H9 (cell line): ENCODE measurements around the gene MT1X. TPM values are rescaled to one million over a fixed set of nuclear protein-coding genes. Genes with fewer than 3 reads are reported as not detected.
A peak's percentile ranks its signal among the peaks of the same experiment; 100 is the strongest.

ENCODE experiments used
- DNase-seq: peaks from one replicate; pipeline ENCODE4 v3.0.0-alpha.2; 2017
- H2AFZ ChIP-seq: one replicate; pipeline ENCODE4 v1.6.1; 2013; ENCODE audit warnings: mild to moderate bottlenecking, low read length, control low read depth, moderate library complexity
- H2AK5ac ChIP-seq: 2 replicates; pipeline ENCODE4 v1.6.1; 2013; ENCODE audit warnings: low read length, control low read depth, mixed read lengths; ENCODE audit not compliant: insufficient read length
- H2BK120ac ChIP-seq: one replicate; pipeline ENCODE4 v1.6.1; 2013; ENCODE audit warnings: low read depth, mild to moderate bottlenecking, low read length, control low read depth, inconsistent platforms; ENCODE audit not compliant: poor library complexity, severe bottlenecking
- H2BK12ac ChIP-seq: 2 replicates; pipeline ENCODE4 v1.6.1; 2013; ENCODE audit warnings: low read length, control low read depth, mixed read lengths, low read depth; ENCODE audit not compliant: insufficient read length
- H2BK15ac ChIP-seq: 2 replicates; pipeline ENCODE4 v1.6.1; 2013; ENCODE audit warnings: low read depth, low read length, control low read depth
- H2BK20ac ChIP-seq: one replicate; pipeline ENCODE4 v1.6.1; 2013; ENCODE audit warnings: low read depth, mild to moderate bottlenecking, low read length, control low read depth, inconsistent platforms; ENCODE audit not compliant: poor library complexity, severe bottlenecking
- H2BK5ac ChIP-seq: 2 replicates; pipeline ENCODE4 v1.6.1; 2013; ENCODE audit warnings: low read length, control low read depth, mixed read lengths; ENCODE audit not compliant: insufficient read length
- H3K14ac ChIP-seq: 2 replicates; pipeline ENCODE4 v1.6.1; 2013; ENCODE audit warnings: low read length, control low read depth; ENCODE audit not compliant: insufficient read depth
- H3K18ac ChIP-seq: 2 replicates; pipeline ENCODE4 v1.6.1; 2013; ENCODE audit warnings: low read depth, mild to moderate bottlenecking, mixed read lengths, low read length, control low read depth; ENCODE audit not compliant: insufficient read length
- H3K23ac ChIP-seq: 2 replicates; pipeline ENCODE4 v1.6.1; 2013; ENCODE audit warnings: low read length, control low read depth, mixed read lengths, low read depth; ENCODE audit not compliant: insufficient read length
- H3K23me2 ChIP-seq: 2 replicates; pipeline ENCODE4 v1.6.1; 2013; ENCODE audit warnings: low read depth, mild to moderate bottlenecking, mixed read lengths, low read length, control low read depth; ENCODE audit not compliant: insufficient read length, poor library complexity, severe bottlenecking
- H3K27ac ChIP-seq: 2 replicates; pipeline ENCODE4 v1.5.1; 2013; ENCODE audit warnings: low read length, control low read depth, mixed read lengths, low read depth; ENCODE audit not compliant: insufficient read length
- H3K27me3 ChIP-seq: 2 replicates; pipeline ENCODE4 v1.6.1; 2013; ENCODE audit warnings: low read length, control low read depth, inconsistent platforms; ENCODE audit not compliant: insufficient read depth
- H3K4ac ChIP-seq: 2 replicates; pipeline ENCODE4 v1.6.1; 2013; ENCODE audit warnings: low read depth, mild to moderate bottlenecking, control low read depth, inconsistent platforms, low read length, moderate library complexity
- H3K4me1 ChIP-seq: 2 replicates; pipeline ENCODE4 v1.6.1; 2013; ENCODE audit warnings: low read length, control low read depth, inconsistent platforms; ENCODE audit not compliant: insufficient read depth
- H3K4me2 ChIP-seq: 2 replicates; pipeline ENCODE4 v1.6.1; 2013; ENCODE audit warnings: low read length, control low read depth, mixed read lengths; ENCODE audit not compliant: insufficient read length, insufficient read depth
- H3K56ac ChIP-seq: 2 replicates; pipeline ENCODE4 v1.6.1; 2013; ENCODE audit warnings: low read depth, mild to moderate bottlenecking, mixed read lengths, low read length, control low read depth; ENCODE audit not compliant: insufficient read length
- H3K79me1 ChIP-seq: 2 replicates; pipeline ENCODE4 v1.6.1; 2013; ENCODE audit warnings: low read depth, mild to moderate bottlenecking, moderate library complexity, low read length, control low read depth, inconsistent platforms; ENCODE audit not compliant: insufficient read depth, poor library complexity, severe bottlenecking
- H3K79me2 ChIP-seq: 2 replicates; pipeline ENCODE4 v1.6.1; 2013; ENCODE audit warnings: low read length, control low read depth, inconsistent platforms; ENCODE audit not compliant: insufficient read depth
- H3K9ac ChIP-seq: 2 replicates; pipeline ENCODE4 v1.6.1; 2013; ENCODE audit warnings: low read length, control low read depth, mixed read lengths; ENCODE audit not compliant: insufficient read length; ENCODE audit errors: extremely low read depth
- H3K9me3 ChIP-seq: one replicate; pipeline ENCODE4 v1.6.1; 2013; ENCODE audit warnings: low read depth, low read length, inconsistent platforms; ENCODE audit not compliant: control insufficient read depth
- H3T11ph ChIP-seq: one replicate; pipeline ENCODE4 v1.6.1; 2013; ENCODE audit warnings: mild to moderate bottlenecking, low read length, control low read depth, inconsistent platforms
- H4K20me1 ChIP-seq: one replicate; pipeline ENCODE4 v1.6.1; 2013; ENCODE audit not compliant: control insufficient read depth, insufficient read length, insufficient read depth
- H4K5ac ChIP-seq: 2 replicates; pipeline ENCODE4 v1.6.1; 2013; ENCODE audit warnings: low read depth, mild to moderate bottlenecking, mixed read lengths, low read length, control low read depth; ENCODE audit not compliant: insufficient read length
- H4K8ac ChIP-seq: replicated peaks from 2 replicates; pipeline ENCODE4 v1.6.1; 2013; ENCODE audit warnings: low read length, control low read depth, mixed read lengths, low read depth; ENCODE audit not compliant: insufficient read length
- H4K91ac ChIP-seq: 2 replicates; pipeline ENCODE4 v1.6.1; 2013; ENCODE audit warnings: low read depth, mild to moderate bottlenecking, moderate library complexity, mixed read lengths, low read length, control low read depth; ENCODE audit not compliant: insufficient read length
- H3K27ac Mint-ChIP-seq, 3 experiments: 2 replicates in 2 of 3; 3 replicates in 1 of 3; pipeline ENCODE4 v1.8.0; 2020 to 2021; ENCODE audit warnings: mixed read lengths in 3 of 3, mild to moderate bottlenecking in 1 of 3, moderate library complexity in 1 of 3
- H3K27me3 Mint-ChIP-seq: 2 replicates; pipeline ENCODE4 v1.8.0; 2021; ENCODE audit warnings: low read depth, mild to moderate bottlenecking, moderate library complexity, mixed read lengths
- H3K36me3 Mint-ChIP-seq, 3 experiments: 2 replicates in 2 of 3; 3 replicates in 1 of 3; pipeline ENCODE4 v1.8.0; 2020 to 2021; ENCODE audit warnings: low read depth in 3 of 3, mixed read lengths in 3 of 3; ENCODE audit not compliant: insufficient read depth in 1 of 3
- H3K4me1 Mint-ChIP-seq, 2 experiments: 2 replicates each; pipeline ENCODE4 v1.8.0; 2020; ENCODE audit warnings: mixed read lengths in 2 of 2
- H3K4me3 Mint-ChIP-seq, 2 experiments: 2 replicates in 1 of 2; 3 replicates in 1 of 2; pipeline ENCODE4 v1.8.0; 2020 to 2021; ENCODE audit warnings: mild to moderate bottlenecking in 2 of 2, mixed read lengths in 2 of 2, moderate library complexity in 1 of 2
- H3K9me3 Mint-ChIP-seq, 2 experiments: 2 replicates in 1 of 2; 3 replicates in 1 of 2; pipeline ENCODE4 v1.8.0; 2020; ENCODE audit warnings: mild to moderate bottlenecking in 2 of 2, mixed read lengths in 2 of 2, moderate library complexity in 1 of 2
- CTCF ChIP-seq: fragments of 200-600 bp; sonication (generic); conservative IDR thresholded peaks from 3 replicates; pipeline ENCODE4 v1.8.0; 2021; ENCODE audit warnings: antibody characterized with exemption, mild to moderate bottlenecking
- WGBS: extraction: QIAGEN DNeasy Blood & Tissue Kit; methylation state at CpG from one replicate; pipeline ENCODE4 v1.1.7; 2013; ENCODE audit warnings: missing lambda C conversion rate, low lambda C conversion rate, mixed read lengths; ENCODE audit not compliant: insufficient read length; ENCODE audit errors: extremely low coverage; 5-methylcytosine and 5-hydroxymethylcytosine counted together
- total RNA-seq: library from RNA; stranded (reverse); gene quantifications from 2 replicates; pipeline ENCODE4 v1.2.1, GENCODE V29; 2021

The MT1X gene
- total RNA-seq, 1 experiment from 2014 or later = 32.1 TPM

GRCh38 chr16:56634715-56635440 is 47.4 kb upstream of the MT1X start:
- H2AK5ac ChIP-seq = no peak overlapping the region
- H3K4me1 ChIP-seq = no peaks in the 10 kb centered on the region
- peaks cover 99% of the 10 kb centered on the region for H3K27me3 ChIP-seq
- H2BK5ac ChIP-seq = no peak overlapping the region
- H2BK12ac ChIP-seq = no peak overlapping the region
- H3K9ac ChIP-seq = no peak overlapping the region
- H2BK20ac ChIP-seq = no peak overlapping the region
- H4K91ac ChIP-seq = no peak overlapping the region
- H3K9me3 Mint-ChIP-seq = peaks cover 0 to 12% of the 10 kb centered on the region in 2 experiments; a peak in 2 of 5 replicates
- no peak overlapping the region for H3K4ac ChIP-seq
- no peak overlapping the region for H2BK120ac ChIP-seq
- peaks cover 18 to 36% of the 10 kb centered on the region in 2 experiments for H3K4me1 Mint-ChIP-seq
- H3K27ac ChIP-seq = no peak overlapping the region
- peaks cover 100% of the 10 kb centered on the region for H3K27me3 Mint-ChIP-seq
- peak overlapping the region; percentile 43 to 81 for H3K4me3 Mint-ChIP-seq
- H3K14ac ChIP-seq = no peak overlapping the region
- WGBS = no CpG with 5 or more reads among the region's 47 CpGs
- H2BK15ac ChIP-seq = no peak overlapping the region
- no peaks in the 10 kb centered on the region for H4K20me1 ChIP-seq
- no peaks in the 10 kb centered on the region for H3K79me2 ChIP-seq
- H3K23ac ChIP-seq = no peak overlapping the region
- peaks cover 13% of the 10 kb centered on the region for H3K23me2 ChIP-seq
- H3K27ac Mint-ChIP-seq = no peak overlapping the region
- H3K56ac ChIP-seq = no peak overlapping the region
- no peaks in the 10 kb centered on the region for H3K9me3 ChIP-seq
- no peak overlapping the region for H4K8ac ChIP-seq
- no peak overlapping the region for H4K5ac ChIP-seq
- no peak for TF ChIP-seq CTCF
- H3K4me2 ChIP-seq = peak overlapping the region; percentile 60
- no peaks in the 10 kb centered on the region; a peak in 1 of 7 replicates for H3K36me3 Mint-ChIP-seq
- no peaks in the 10 kb centered on the region for H3K79me1 ChIP-seq
- no peak overlapping the region for H3T11ph ChIP-seq
- peak; percentile 40 for DNase-seq
- H3K18ac ChIP-seq = no peak overlapping the region
- H2AFZ ChIP-seq = no peak overlapping the region
